Measurements from ENCODE around the gene LRRC26. TPM values are rescaled to one million over a fixed set of nuclear protein-coding genes. Genes with fewer than 3 reads are reported as not detected.

LRRC26 gene
- not detected in 3 replicates for total RNA-seq

- H3K36me3 Mint-ChIP-seq, result no peaks in the 10 kb centered on the region
- H3K27me3 Mint-ChIP-seq (ENCODE audit: low read depth), result peaks cover 86% of the 10 kb centered on the region
- no peak for TF ChIP-seq CTCF (IDR thresholded peaks at IDR 0.05; ENCODE audit: unreplicated experiment)
- no peaks in the 10 kb centered on the region for H3K9me3 Mint-ChIP-seq
- H3K4me1 Mint-ChIP-seq, result peaks cover 1% of the 10 kb centered on the region
- peak within 1 kb of the TSS; percentile 57 for H3K4me3 Mint-ChIP-seq
- no peak within 1 kb of the TSS for H3K27ac Mint-ChIP-seq
- no peak for DNase-seq (ENCODE audit: low spot score in 2 of 2, unreplicated experiment in 2 of 2)
Measured at GRCh38 chr9:137169896-137170358, at the start of gene LRRC26. TSS of gene LRRC26 (minus strand) at chr9:137170051. CDS start at chr9:137169943, 108 bp downstream.

GRCh38 chr9:137218754-137219271 is 49.0 kb upstream of the LRRC26 start:
- Mint-ChIP-seq H3K9me3 (no peaks in the 10 kb centered on the region), H3K27ac (no peak overlapping the region), H3K27me3 (ENCODE audit: low read depth) (peaks cover 2% of the 10 kb centered on the region), H3K4me1 (peaks cover 6% of the 10 kb centered on the region), H3K4me3 (no peak overlapping the region), H3K36me3 (no peaks in the 10 kb centered on the region)
- DNase-seq (ENCODE audit: low spot score in 2 of 2, unreplicated experiment in 2 of 2), result no peak
- TF ChIP-seq CTCF (IDR thresholded peaks at IDR 0.05; ENCODE audit: unreplicated experiment), result no peak

- Mint-ChIP-seq H3K9me3 (no peaks in the 10 kb centered on the region), H3K27me3 (ENCODE audit: low read depth) (peaks cover 2% of the 10 kb centered on the region), H3K4me3 (no peak overlapping the region), H3K4me1 (peaks cover 6% of the 10 kb centered on the region), H3K36me3 (no peaks in the 10 kb centered on the region), H3K27ac (no peak overlapping the region)
- TF ChIP-seq CTCF (IDR thresholded peaks at IDR 0.05; ENCODE audit: unreplicated experiment), result no peak
- DNase-seq (ENCODE audit: low spot score in 2 of 2, unreplicated experiment in 2 of 2), result no peak
Measured at GRCh38 chr9:137218212-137218753, 48.4 kb upstream of the LRRC26 start.

- Mint-ChIP-seq H3K27ac (peak overlapping the region; percentile 83), H3K36me3 (peaks cover 3% of the 10 kb centered on the region), H3K27me3 (ENCODE audit: low read depth) (no peaks in the 10 kb centered on the region), H3K4me1 (peaks cover 4% of the 10 kb centered on the region), H3K9me3 (no peaks in the 10 kb centered on the region), H3K4me3 (peak overlapping the region; percentile 51)
- DNase-seq (ENCODE audit: low spot score in 2 of 2, unreplicated experiment in 2 of 2), result peak in 1 of 2 experiments; percentile 70
- TF ChIP-seq CTCF (IDR thresholded peaks at IDR 0.05; ENCODE audit: unreplicated experiment), result no peak
Measured at GRCh38 chr9:137217276-137218211, 47.7 kb upstream of the LRRC26 start.

GRCh38 chr9:137216188-137216965 is 46.5 kb upstream of the LRRC26 start:
- no peak overlapping the region for H3K27ac Mint-ChIP-seq
- TF ChIP-seq CTCF (IDR thresholded peaks at IDR 0.05; ENCODE audit: unreplicated experiment), result no peak
- no peaks in the 10 kb centered on the region for H3K9me3 Mint-ChIP-seq
- peaks cover 3% of the 10 kb centered on the region for H3K36me3 Mint-ChIP-seq
- peaks cover 4% of the 10 kb centered on the region for H3K4me1 Mint-ChIP-seq
- H3K27me3 Mint-ChIP-seq (ENCODE audit: low read depth), result no peaks in the 10 kb centered on the region
- DNase-seq (ENCODE audit: low spot score in 2 of 2, unreplicated experiment in 2 of 2), result no peak
- H3K4me3 Mint-ChIP-seq, result no peak overlapping the region
